Neural cell (in vitro differentiated cells): ENCODE measurements around the gene RAC2.
"Not testable (repeated sequence)": the region's sequence is repeated elsewhere in the genome, so short reads cannot be mapped to it uniquely, and the experiment has no call there.

Experiments
- POLR2AphosphoS5 ChIP-seq: IDR thresholded peaks from 2 replicates; pipeline ENCODE4 v1.6.1; 2012
- TF ChIP-seq, protein P1 (sequence below): fragments of 450-650 bp; IDR thresholded peaks from 2 replicates; pipeline ENCODE4 v1.5.1; 2014; ENCODE audit warnings: antibody characterized with exemption, mild to moderate bottlenecking, moderate library complexity; ENCODE audit not compliant: poor library complexity, severe bottlenecking

- TF ChIP-seq POLR2AphosphoS5, result not testable (repeated sequence)
- TF ChIP-seq, protein P1, sequence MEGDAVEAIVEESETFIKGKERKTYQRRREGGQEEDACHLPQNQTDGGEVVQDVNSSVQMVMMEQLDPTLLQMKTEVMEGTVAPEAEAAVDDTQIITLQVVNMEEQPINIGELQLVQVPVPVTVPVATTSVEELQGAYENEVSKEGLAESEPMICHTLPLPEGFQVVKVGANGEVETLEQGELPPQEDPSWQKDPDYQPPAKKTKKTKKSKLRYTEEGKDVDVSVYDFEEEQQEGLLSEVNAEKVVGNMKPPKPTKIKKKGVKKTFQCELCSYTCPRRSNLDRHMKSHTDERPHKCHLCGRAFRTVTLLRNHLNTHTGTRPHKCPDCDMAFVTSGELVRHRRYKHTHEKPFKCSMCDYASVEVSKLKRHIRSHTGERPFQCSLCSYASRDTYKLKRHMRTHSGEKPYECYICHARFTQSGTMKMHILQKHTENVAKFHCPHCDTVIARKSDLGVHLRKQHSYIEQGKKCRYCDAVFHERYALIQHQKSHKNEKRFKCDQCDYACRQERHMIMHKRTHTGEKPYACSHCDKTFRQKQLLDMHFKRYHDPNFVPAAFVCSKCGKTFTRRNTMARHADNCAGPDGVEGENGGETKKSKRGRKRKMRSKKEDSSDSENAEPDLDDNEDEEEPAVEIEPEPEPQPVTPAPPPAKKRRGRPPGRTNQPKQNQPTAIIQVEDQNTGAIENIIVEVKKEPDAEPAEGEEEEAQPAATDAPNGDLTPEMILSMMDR, result not testable (repeated sequence)
Measured at GRCh38 chr22:37201443-37201820, 42.6 kb downstream of the RAC2 start.
